OCI-LY3 (cell line): ENCODE measurements around the gene STK38L.

ENCODE experiments used
- CTCF ChIP-seq: fragments of 200-600, 300-600 bp; sonication (generic); IDR thresholded peaks from 2 replicates; pipeline ENCODE4 v1.5.1; 2014; ENCODE audit warnings: antibody characterized with exemption, low read length, low read depth
- EZH2phosphoT487 ChIP-seq: fragments of 200-600 bp; shearing (Covaris generic); IDR thresholded peaks from 2 replicates; pipeline ENCODE4 v1.6.1; 2018; ENCODE audit warnings: antibody characterized with exemption, mixed run types, low read depth

- no peak for TF ChIP-seq CTCF
- TF ChIP-seq EZH2phosphoT487 = no peak
Observed at GRCh38 chr12:27331927-27332324, 87.8 kb downstream of the STK38L start.
